HT-29 (cell line): ENCODE data around the gene GPR179. TPM values are rescaled to one million over a fixed set of nuclear protein-coding genes. Genes with fewer than 3 reads are reported as not detected.

Experiments used
- DNase-seq: peaks from one replicate; pipeline ENCODE4 v3.0.0-alpha.2; 2015; ENCODE audit warnings: low spot score
- total RNA-seq: library from RNA; depleted of rRNA; stranded (reverse); fragments of >200 nt; shearing (Covaris generic); gene quantifications from 2 replicates; pipeline ENCODE4 v1.2.3, GENCODE V29; 2014; rRNA removed

The GPR179 gene
- 0.03 and 0.13 TPM in 2 replicates for total RNA-seq

- no peak for DNase-seq
Measured at GRCh38 chr17:38343608-38344419, at the start of gene GPR179. Gene GPR179, minus strand, starts transcription at chr17:38343956. Its CDS starts 167 bp downstream, at chr17:38343789.

- DNase-seq = no peak
Measured at GRCh38 chr17:38379448-38379847, 35.7 kb upstream of the GPR179 start.

GRCh38 chr17:38369124-38369886, 25.5 kb upstream of the GPR179 start:
- no peak for DNase-seq

GRCh38 chr17:38364741-38365140, 21.0 kb upstream of the GPR179 start:
- no peak for DNase-seq

GRCh38 chr17:38363016-38363415, 19.3 kb upstream of the GPR179 start:
- no peak for DNase-seq

- peak; percentile 80 for DNase-seq
Measured at GRCh38 chr17:38361694-38362465, 18.1 kb upstream of the GPR179 start.

GRCh38 chr17:38358586-38359513, 15.1 kb upstream of the GPR179 start:
- DNase-seq = no peak

- no peak for DNase-seq
Measured at GRCh38 chr17:38357486-38358123, 13.8 kb upstream of the GPR179 start.

GRCh38 chr17:38355251-38355650, 11.5 kb upstream of the GPR179 start:
- no peak for DNase-seq

- DNase-seq = no peak
Measured at GRCh38 chr17:38354466-38354865, 10.7 kb upstream of the GPR179 start.

GRCh38 chr17:38353668-38354067, 9.9 kb upstream of the GPR179 start:
- DNase-seq = no peak

- DNase-seq = peak; percentile 47
Measured at GRCh38 chr17:38353086-38353604, 9.4 kb upstream of the GPR179 start.

GRCh38 chr17:38352245-38353085, 8.7 kb upstream of the GPR179 start:
- peak; percentile 63 for DNase-seq

GRCh38 chr17:38351412-38352222, 7.9 kb upstream of the GPR179 start, which contains the start of gene SOCS7:
Gene SOCS7, plus strand, starts transcription at chr17:38351844. Its CDS starts 209 bp downstream, at chr17:38352053.
- peak; percentile 100 for DNase-seq

GRCh38 chr17:38350035-38350434, 6.3 kb upstream of the GPR179 start:
- no peak for DNase-seq

GRCh38 chr17:38349097-38349730, 5.5 kb upstream of the GPR179 start:
- peak; percentile 100 for DNase-seq

- no peak for DNase-seq
Measured at GRCh38 chr17:38345743-38346142, 2.0 kb upstream of the GPR179 start.

- no peak for DNase-seq
Measured at GRCh38 chr17:38344420-38344745, 627 bp upstream of the GPR179 start.
